22Rv1 (cell line): ENCODE data around the gene RDH16.
"Not testable (repeated sequence)": the region's sequence is repeated elsewhere in the genome, so short reads cannot be mapped to it uniquely, and the experiment has no call there.

Experiments
- H3K27ac ChIP-seq: fragments of 450-650 bp; 2 replicates; pipeline ENCODE4 v1.5.1; 2017
- CTCF ChIP-seq: fragments of 450-650 bp; IDR thresholded peaks from 2 replicates; pipeline ENCODE4 v1.5.1; 2017; ENCODE audit warnings: mild to moderate bottlenecking
- ZFX ChIP-seq: fragments of 450-650 bp; IDR thresholded peaks from 2 replicates; pipeline ENCODE4 v1.6.1; 2017; ENCODE audit warnings: antibody characterized with exemption, borderline replicate concordance

RDH16 gene

GRCh38 chr12:56930241-56930640 lies 27.2 kb downstream of the RDH16 start:
- no peak overlapping the region for H3K27ac ChIP-seq
- no peak for TF ChIP-seq CTCF
- TF ChIP-seq ZFX: no peak

DNA sequence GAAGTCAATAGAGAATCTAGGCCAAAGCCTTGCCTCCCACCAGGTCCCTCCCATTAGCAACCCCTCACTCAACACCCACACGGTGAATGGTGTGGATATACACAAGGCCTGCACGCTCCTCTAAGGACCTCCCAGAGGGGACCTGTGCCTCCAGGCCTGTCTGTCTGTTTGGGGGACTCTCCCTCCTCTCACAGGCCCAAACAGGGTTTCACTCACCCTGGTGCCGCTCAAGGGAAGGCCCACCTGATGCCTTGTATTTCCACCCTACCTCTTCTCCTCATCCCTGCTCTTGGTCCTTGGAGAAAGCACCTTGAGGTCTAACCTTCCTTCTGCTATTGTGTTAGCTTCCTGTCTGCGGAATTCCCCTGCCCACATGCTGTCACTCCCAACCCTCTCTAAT lies 27.6 kb downstream of the RDH16 start:
- H3K27ac ChIP-seq: no peak overlapping the region
- TF ChIP-seq CTCF (no peak), ZFX (no peak)

DNA sequence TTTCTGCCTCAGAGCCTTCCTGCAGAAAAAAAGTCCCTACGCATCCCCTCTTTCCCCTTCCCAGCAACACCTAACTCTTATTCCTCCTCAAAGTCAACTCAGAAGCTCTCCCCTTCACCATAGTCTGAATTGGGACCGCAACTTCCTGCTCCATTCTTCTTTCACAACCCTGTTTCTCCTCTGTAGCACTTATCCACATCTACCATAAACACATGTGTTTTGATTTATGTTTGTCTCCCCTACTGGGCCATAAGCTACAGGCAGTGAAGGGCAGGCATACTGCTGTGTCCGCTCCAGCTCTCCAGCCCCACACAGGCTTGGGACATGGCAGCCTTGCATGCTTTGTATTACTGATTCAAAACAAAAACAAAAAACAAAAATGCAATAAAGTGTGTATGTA lies 29.1 kb downstream of the RDH16 start:
- H3K27ac ChIP-seq: no peak overlapping the region
- TF ChIP-seq CTCF (no peak), ZFX (no peak)

- no peak overlapping the region for H3K27ac ChIP-seq
- no peak for TF ChIP-seq ZFX
- no peak for TF ChIP-seq CTCF
Measured at GRCh38 chr12:56927281-56927680, 30.1 kb downstream of the RDH16 start.

- TF ChIP-seq CTCF (no peak), ZFX (no peak)
Measured at GRCh38 chr12:56922031-56922430, 35.4 kb downstream of the RDH16 start.

DNA sequence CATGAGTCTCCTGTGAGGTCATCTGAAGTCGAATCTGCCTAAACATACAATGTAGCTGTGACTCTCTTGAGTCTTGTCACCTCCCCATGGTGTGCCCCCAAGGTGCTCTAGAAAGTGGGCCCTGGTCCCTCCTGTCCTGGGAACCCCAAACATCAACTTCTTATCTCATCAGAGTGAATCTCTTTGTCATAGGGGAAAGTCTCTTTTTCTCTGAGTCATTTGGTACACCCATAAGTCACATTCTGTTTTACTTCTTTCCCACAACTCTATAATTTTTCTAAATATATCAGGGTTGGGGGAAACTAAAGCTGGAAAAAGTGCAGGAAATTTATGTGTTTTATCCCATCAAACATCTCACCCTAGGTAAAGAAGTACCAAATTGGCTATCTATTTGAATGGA lies 36.1 kb downstream of the RDH16 start:
- H3K27ac ChIP-seq: no peak overlapping the region
- no peak for TF ChIP-seq CTCF
- no peak for TF ChIP-seq ZFX

More at GRCh38 chr12:56922031-56922430, 35.4 kb downstream of the RDH16 start:
- H3K27ac ChIP-seq: no peak overlapping the region

- H3K27ac ChIP-seq: not testable (repeated sequence)
Measured at GRCh38 chr12:56918139-56918538, 39.3 kb downstream of the RDH16 start.

DNA sequence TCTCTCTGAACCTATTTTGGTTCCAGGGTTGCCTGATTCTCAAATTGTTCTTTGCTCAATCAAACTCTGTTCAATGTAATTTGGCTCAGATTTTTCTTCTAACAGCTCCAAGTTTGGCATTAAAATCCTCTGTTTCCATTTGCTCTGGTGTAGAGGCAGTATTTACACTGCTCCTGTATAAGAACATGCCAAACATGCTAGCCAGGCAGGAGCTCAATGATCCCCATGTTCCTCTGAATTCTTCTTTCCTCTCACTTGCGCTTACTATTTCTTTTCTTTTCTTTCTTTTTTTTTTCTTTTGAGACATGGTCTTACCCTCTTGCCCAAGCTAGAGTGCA lies 40.4 kb downstream of the RDH16 start:
- TF ChIP-seq ZFX (no peak), CTCF (no peak)
- no peak overlapping the region for H3K27ac ChIP-seq
